Ishikawa (cell line): ENCODE data around the gene COG4.

Experiments used
- CEBPB ChIP-seq: IDR thresholded peaks from 2 replicates; pipeline ENCODE4 v1.6.1; 2012
- CREB1 ChIP-seq: IDR thresholded peaks from 2 replicates; pipeline ENCODE4 v1.6.1; 2012; ENCODE audit warnings: low read depth
- EGR1 ChIP-seq: IDR thresholded peaks from 2 replicates; pipeline ENCODE4 v1.6.1; 2012
- EP300 ChIP-seq: IDR thresholded peaks from 2 replicates; pipeline ENCODE4 v1.6.1; 2012; ENCODE audit warnings: borderline replicate concordance
- FOXM1 ChIP-seq: IDR thresholded peaks from 2 replicates; pipeline ENCODE4 v1.6.1; 2012; ENCODE audit warnings: low read depth, borderline replicate concordance
- RAD21 ChIP-seq: IDR thresholded peaks from 2 replicates; pipeline ENCODE4 v1.6.1; 2012; ENCODE audit warnings: low read depth
- TAF1 ChIP-seq: IDR thresholded peaks from 2 replicates; pipeline ENCODE4 v1.6.1; 2012; ENCODE audit warnings: low read depth, mild to moderate bottlenecking
- TCF12 ChIP-seq: IDR thresholded peaks from 2 replicates; pipeline ENCODE4 v1.6.1; 2012; ENCODE audit warnings: low read depth
- YY1 ChIP-seq: IDR thresholded peaks from 2 replicates; pipeline ENCODE4 v1.6.1; 2012; ENCODE audit warnings: low read depth
- TF ChIP-seq, protein P1 (sequence below): IDR thresholded peaks from 2 replicates; pipeline ENCODE4 v1.6.1; 2012
- TF ChIP-seq, protein P2 (sequence below): IDR thresholded peaks from 2 replicates; pipeline ENCODE4 v1.6.1; 2012; ENCODE audit warnings: low read depth, mild to moderate bottlenecking
- TF ChIP-seq, protein P3 (sequence below): IDR thresholded peaks from 2 replicates; pipeline ENCODE4 v1.6.1; 2012

DNA sequence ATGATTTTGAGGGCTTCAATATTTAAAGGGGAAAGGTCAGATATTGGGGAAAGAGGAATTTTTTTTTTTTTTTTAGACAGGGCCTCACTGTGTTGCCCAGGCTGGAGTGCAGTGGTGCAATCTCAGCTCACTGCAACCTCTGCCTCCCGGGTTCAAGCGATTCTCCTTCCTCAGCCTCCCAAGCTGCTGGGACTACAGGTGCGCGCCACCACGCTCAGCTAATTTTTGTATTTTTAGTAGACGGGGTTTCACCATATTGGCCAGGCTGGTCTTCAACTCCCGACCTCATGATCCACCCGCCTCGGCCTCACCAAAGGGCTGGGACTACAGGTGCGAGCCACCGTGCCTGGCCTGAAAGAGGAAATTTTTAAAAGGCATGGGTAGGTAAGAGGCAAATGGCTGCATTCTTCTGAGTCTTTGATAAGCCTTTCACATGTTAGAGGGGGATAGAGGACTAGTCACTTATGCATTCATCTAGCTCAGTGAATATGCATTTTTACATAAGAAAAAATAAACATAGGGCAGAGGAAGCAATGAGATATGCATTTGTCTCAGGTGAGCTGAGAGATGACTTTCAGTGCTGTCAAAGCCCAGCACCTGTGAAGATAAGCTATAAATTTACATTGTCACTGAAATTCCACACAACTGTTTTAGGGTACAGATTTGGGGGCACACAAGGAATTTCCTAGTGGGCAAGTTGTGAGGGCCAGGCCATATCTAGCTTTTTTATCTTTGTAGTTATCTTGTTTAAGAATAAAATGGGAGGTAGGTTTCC is 70.0 kb downstream of the COG4 start:
- TF ChIP-seq TCF12 (no peak), YY1 (no peak), EGR1 (no peak), TAF1 (no peak), RAD21 (no peak), FOXM1 (no peak), CREB1 (no peak), CEBPB (no peak), EP300 (no peak)
- TF ChIP-seq, protein P1, sequence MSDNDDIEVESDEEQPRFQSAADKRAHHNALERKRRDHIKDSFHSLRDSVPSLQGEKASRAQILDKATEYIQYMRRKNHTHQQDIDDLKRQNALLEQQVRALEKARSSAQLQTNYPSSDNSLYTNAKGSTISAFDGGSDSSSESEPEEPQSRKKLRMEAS, result no peak
- TF ChIP-seq, protein P2, sequence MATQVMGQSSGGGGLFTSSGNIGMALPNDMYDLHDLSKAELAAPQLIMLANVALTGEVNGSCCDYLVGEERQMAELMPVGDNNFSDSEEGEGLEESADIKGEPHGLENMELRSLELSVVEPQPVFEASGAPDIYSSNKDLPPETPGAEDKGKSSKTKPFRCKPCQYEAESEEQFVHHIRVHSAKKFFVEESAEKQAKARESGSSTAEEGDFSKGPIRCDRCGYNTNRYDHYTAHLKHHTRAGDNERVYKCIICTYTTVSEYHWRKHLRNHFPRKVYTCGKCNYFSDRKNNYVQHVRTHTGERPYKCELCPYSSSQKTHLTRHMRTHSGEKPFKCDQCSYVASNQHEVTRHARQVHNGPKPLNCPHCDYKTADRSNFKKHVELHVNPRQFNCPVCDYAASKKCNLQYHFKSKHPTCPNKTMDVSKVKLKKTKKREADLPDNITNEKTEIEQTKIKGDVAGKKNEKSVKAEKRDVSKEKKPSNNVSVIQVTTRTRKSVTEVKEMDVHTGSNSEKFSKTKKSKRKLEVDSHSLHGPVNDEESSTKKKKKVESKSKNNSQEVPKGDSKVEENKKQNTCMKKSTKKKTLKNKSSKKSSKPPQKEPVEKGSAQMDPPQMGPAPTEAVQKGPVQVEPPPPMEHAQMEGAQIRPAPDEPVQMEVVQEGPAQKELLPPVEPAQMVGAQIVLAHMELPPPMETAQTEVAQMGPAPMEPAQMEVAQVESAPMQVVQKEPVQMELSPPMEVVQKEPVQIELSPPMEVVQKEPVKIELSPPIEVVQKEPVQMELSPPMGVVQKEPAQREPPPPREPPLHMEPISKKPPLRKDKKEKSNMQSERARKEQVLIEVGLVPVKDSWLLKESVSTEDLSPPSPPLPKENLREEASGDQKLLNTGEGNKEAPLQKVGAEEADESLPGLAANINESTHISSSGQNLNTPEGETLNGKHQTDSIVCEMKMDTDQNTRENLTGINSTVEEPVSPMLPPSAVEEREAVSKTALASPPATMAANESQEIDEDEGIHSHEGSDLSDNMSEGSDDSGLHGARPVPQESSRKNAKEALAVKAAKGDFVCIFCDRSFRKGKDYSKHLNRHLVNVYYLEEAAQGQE, result no peak
- TF ChIP-seq, protein P3, sequence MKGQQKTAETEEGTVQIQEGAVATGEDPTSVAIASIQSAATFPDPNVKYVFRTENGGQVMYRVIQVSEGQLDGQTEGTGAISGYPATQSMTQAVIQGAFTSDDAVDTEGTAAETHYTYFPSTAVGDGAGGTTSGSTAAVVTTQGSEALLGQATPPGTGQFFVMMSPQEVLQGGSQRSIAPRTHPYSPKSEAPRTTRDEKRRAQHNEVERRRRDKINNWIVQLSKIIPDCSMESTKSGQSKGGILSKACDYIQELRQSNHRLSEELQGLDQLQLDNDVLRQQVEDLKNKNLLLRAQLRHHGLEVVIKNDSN, result no peak
